Heart left ventricle (tissue), 16 donors: ENCODE data around the gene UPK3BL2. TPM values are rescaled to one million over a fixed set of nuclear protein-coding genes. Genes with fewer than 3 reads are reported as not detected.
"Not testable (repeated sequence)": the region's sequence is repeated elsewhere in the genome, so short reads cannot be mapped to it uniquely, and the experiment has no call there.

ENCODE experiments used
- ATAC-seq, 4 donors: fragments of 200-7000 bp; cut with Tn5 transposase; one replicate each; pipeline ENCODE4 v1.9.1; 2020 to 2022; ENCODE audit warnings: moderate library complexity in 4 of 4, mild to moderate bottlenecking in 3 of 4, moderate number of reproducible peaks in 1 of 4
- DNase-seq, 5 donors: peaks; one replicate each; pipeline ENCODE4 v3.0.0-alpha.2; 2020
- H3K27ac ChIP-seq, 12 donors: fragments of 200-600 bp; sonication (generic) in 4 of 12; one replicate each; pipeline versions ENCODE4 v1.5.0 to v1.8.0; 2016 to 2022; ENCODE audit warnings: mild to moderate bottlenecking in 2 of 12
- H3K27me3 ChIP-seq, 9 donors: fragments of 200-600 bp; sonication (generic) in 2 of 9; one replicate each; pipeline versions ENCODE4 v1.5.1 to v1.8.0; 2016 to 2022; ENCODE audit warnings: mild to moderate bottlenecking in 3 of 9
- H3K36me3 ChIP-seq, 9 donors: fragments of 200-600 bp; sonication (generic) in 2 of 9; one replicate each; pipeline versions ENCODE4 v1.5.0 to v1.8.0; 2018 to 2022; ENCODE audit warnings: mild to moderate bottlenecking in 2 of 9
- H3K4me1 ChIP-seq, 12 donors: fragments of 200-600 bp; sonication (generic) in 4 of 12; one replicate each; pipeline versions ENCODE4 v1.5.0 to v1.8.0; 2016 to 2022; ENCODE audit warnings: mild to moderate bottlenecking in 3 of 12
- H3K4me3 ChIP-seq, 12 donors: fragments of 200-600 bp; sonication (generic) in 4 of 12; one replicate each; pipeline versions ENCODE4 v1.5.0 to v1.8.0; 2017 to 2022; ENCODE audit warnings: mild to moderate bottlenecking in 9 of 12, moderate library complexity in 4 of 12
- H3K9me3 ChIP-seq, 12 donors: fragments of 200-600 bp; sonication (generic) in 4 of 12; one replicate each; pipeline versions ENCODE4 v1.5.0 to v1.8.0; 2016 to 2022; ENCODE audit warnings: mild to moderate bottlenecking in 1 of 12
- WGBS, 4 donors: extraction: QIAGEN DNeasy Blood & Tissue Kit in 2 of 4; methylation state at CpG; one replicate each; pipeline versions ENCODE4 v1.1.5 to v1.1.7; 2013 to 2018; 5-methylcytosine and 5-hydroxymethylcytosine counted together
- intact Hi-C, 10 donors: fragments of 100-400 bp; cut with DNase I; formaldehyde crosslinking; loops; one replicate each; pipeline versions ENCODE4 v1.11.1 to v1.14.2; 2022
- long read RNA-seq, 3 donors: library from polyadenylated mRNA; unstranded; transcript quantifications; one replicate each; pipeline ENCODE4 v2.0.0, GENCODE V29; 2020 to 2021
- polyA plus RNA-seq, 2 donors: library from polyadenylated mRNA; stranded (reverse); fragments of 200-250 nt; gene quantifications; one replicate each; pipeline ENCODE4 v1.2.3, GENCODE V29; 2013
- total RNA-seq, 9 donors: library from RNA; depleted of rRNA in 2 of 9; stranded (reverse); fragments of >200 nt in 2 of 9; fragmentation: NEBNext Ultra II Directional in 3 of 9; extraction: Animal tissue kit (Norgen Biotek cat#: 25700) in 3 of 9; gene quantifications; one replicate each; pipeline versions ENCODE4 v1.1.0 to v1.2.4, GENCODE V29; 2016 to 2023
- donor health status: ischemic (EF 13 %, LVEDD 7.1; RV severe dilation, severe dysfunction).
- donor health status: healthy with polysubstance abuse.
- donor health status: DM: no; HTN: yes; CAD: no.
- donor health status: DM: no; HTN: no; CAD: no.
- donor health status: ischemic (EF 25% LVEDD 6.9; RV normal size, moderate dysfunction).
- donor health status: ischemic (EF 25% LVEDD 5.7; RV mildly dilated, moderate dysfunction).
- donor health status: healthy.
- donor health status: DM: yes; HTN: yes; CAD: no.
- donor health status: ischemic (EF 35%, LVEDD 5.7; RV mildly dilated, moderate dysfunction).
- donor health status: nonischemic (EF 11% LVEDD 7.7; RV severe dilation, severe dysfunction).
- donor health status: DM: yes; HTN: yes; CAD: no.
- donor health status: PGD.
- donor health status: ischemic (EF 29% LVEDD 5.4; RV normal size, mild dysfunction).
- donor health status: nonischemic (EF 23%, LVEDD 6.1; RV moderate dilation, normal function).

UPK3BL2 gene
- total RNA-seq = 10 to 100 TPM in 2 of 9 donors, 1 to 10 TPM in 7; 1.9 to 20.6 (median 5.7) TPM
- 1 to 10 TPM; 1.2 to 5.8 TPM for polyA plus RNA-seq
- long read RNA-seq, donor 1 = 0 reads
- long read RNA-seq, donor 2 = 0 reads
- long read RNA-seq, donor 3 = 0 reads

- intact Hi-C loops, H3K4me1 ChIP-seq, H3K36me3 ChIP-seq, H3K9me3 ChIP-seq, H3K4me3 ChIP-seq, H3K27me3 ChIP-seq, DNase-seq, H3K27ac ChIP-seq: not testable (repeated sequence)
- WGBS, 4 donors = no CpG with 5 or more reads among the region's 8 CpGs
- ATAC-seq = peak in 3 of 4 donors; percentile 28 to 41 (median 32)
Observed at GRCh38 chr7:102543596-102543995, at the start of gene UPK3BL2. Gene UPK3BL2 (minus strand): TSS chr7:102543696. CDS start chr7:102543636, 60 bp downstream.

GRCh38 chr7:102592477-102593019 is 49.1 kb upstream of the UPK3BL2 start:
- H3K36me3 ChIP-seq, H3K4me1 ChIP-seq, H3K27ac ChIP-seq, H3K9me3 ChIP-seq, H3K4me3 ChIP-seq, intact Hi-C loops, H3K27me3 ChIP-seq: not testable (repeated sequence)
- peak; percentile 20 to 64 (median 32) for DNase-seq
- 21 to 26% (median 24%) methylated on average over 6 to 8 of the region's 26 CpGs for WGBS, 4 donors
- ATAC-seq = peak; percentile 79 to 87 (median 82)

- H3K27me3 ChIP-seq, H3K9me3 ChIP-seq, H3K4me1 ChIP-seq, H3K4me3 ChIP-seq, H3K36me3 ChIP-seq, DNase-seq, intact Hi-C loops, H3K27ac ChIP-seq: not testable (repeated sequence)
- WGBS, 4 donors = no CpG with 5 or more reads among the region's 9 CpGs
- peak in 3 of 4 donors; percentile 31 to 53 (median 46) for ATAC-seq
Observed at GRCh38 chr7:102589857-102590256, 46.4 kb upstream of the UPK3BL2 start.

- ATAC-seq, DNase-seq, H3K27me3 ChIP-seq, intact Hi-C loops, H3K36me3 ChIP-seq, H3K4me3 ChIP-seq, H3K4me1 ChIP-seq, H3K9me3 ChIP-seq, H3K27ac ChIP-seq: not testable (repeated sequence)
- WGBS, 4 donors = no CpG with 5 or more reads among the region's 5 CpGs
Observed at GRCh38 chr7:102583495-102583894, 40.0 kb upstream of the UPK3BL2 start.

- H3K4me1 ChIP-seq, H3K27me3 ChIP-seq, H3K9me3 ChIP-seq, H3K27ac ChIP-seq, DNase-seq, H3K36me3 ChIP-seq, intact Hi-C loops, H3K4me3 ChIP-seq: not testable (repeated sequence)
- peak in 1 of 4 donors; percentile 2 for ATAC-seq
- WGBS, 4 donors = no CpG with 5 or more reads among the region's 5 CpGs
Observed at GRCh38 chr7:102581722-102582121, 38.2 kb upstream of the UPK3BL2 start.

- DNase-seq (peak in 4 of 5 donors; percentile 9 to 52 (median 14)), ATAC-seq (peak in 2 of 4 donors; percentile 12 to 20)
- WGBS, 4 donors = 40 to 87% (median 81%) methylated on average over 2 to 5 of the region's 5 CpGs
- H3K27ac ChIP-seq, H3K36me3 ChIP-seq, H3K9me3 ChIP-seq, H3K27me3 ChIP-seq, H3K4me1 ChIP-seq, intact Hi-C loops, H3K4me3 ChIP-seq: not testable (repeated sequence)
Observed at GRCh38 chr7:102578486-102578885, 35.0 kb upstream of the UPK3BL2 start.

GRCh38 chr7:102577315-102578240 is 34.1 kb upstream of the UPK3BL2 start:
- ATAC-seq = peak in 1 of 4 donors; percentile 12
- WGBS, 4 donors = 78 to 83% (median 81%) methylated on average over 6 to 7 of the region's 7 CpGs
- H3K4me1 ChIP-seq = not testable (repeated sequence)

GRCh38 chr7:102576363-102576762 is 32.9 kb upstream of the UPK3BL2 start:
- H3K27me3 ChIP-seq, ATAC-seq, H3K36me3 ChIP-seq, H3K4me3 ChIP-seq, H3K9me3 ChIP-seq, DNase-seq, H3K27ac ChIP-seq, H3K4me1 ChIP-seq, intact Hi-C loops: not testable (repeated sequence)
- WGBS, 4 donors = no CpG with 5 or more reads among the region's 3 CpGs

More at GRCh38 chr7:102577315-102578240, 34.1 kb upstream of the UPK3BL2 start:
- H3K9me3 ChIP-seq, H3K4me3 ChIP-seq, H3K27ac ChIP-seq, intact Hi-C loops, H3K27me3 ChIP-seq, H3K36me3 ChIP-seq: not testable (repeated sequence)
- DNase-seq = peak; percentile 7 to 35 (median 8)

- H3K4me1 ChIP-seq, intact Hi-C loops, H3K9me3 ChIP-seq, DNase-seq, H3K36me3 ChIP-seq, ATAC-seq, H3K27ac ChIP-seq, H3K4me3 ChIP-seq, H3K27me3 ChIP-seq: not testable (repeated sequence)
- WGBS, 4 donors = no CpG with 5 or more reads among the region's 6 CpGs
Observed at GRCh38 chr7:102574607-102575006, 31.1 kb upstream of the UPK3BL2 start.
